Stimulated activated naive B cell treated with anti-CD40 and anti-IgM and Interleukin-4, amounts not matched to agents 10 μg/mL and 1 μg/mL and 100 μg/mL, for 72 hours (primary cell): ENCODE data around the gene ISOC2.

Experiments
- ATAC-seq, 2 donors: fragments of 150-1000 bp; cut with Tn5 transposase; replicated peaks; 2 replicates each; pipeline ENCODE4 v1.10.0; 2021; ENCODE audit warnings: moderate library complexity in 1 of 2
- DNase-seq: peaks from one replicate; pipeline ENCODE4 v3.0.0; 2021
- H3K27ac Mint-ChIP-seq: one replicate; pipeline ENCODE4 v1.8.0; 2022; ENCODE audit warnings: mild to moderate bottlenecking, mixed read lengths
- H3K27me3 Mint-ChIP-seq, 2 donors: one replicate each; pipeline ENCODE4 v1.8.0; 2022; ENCODE audit warnings: mixed read lengths in 2 of 2
- H3K36me3 Mint-ChIP-seq, 2 donors: one replicate each; pipeline ENCODE4 v1.8.0; 2022; ENCODE audit warnings: mixed read lengths in 2 of 2, mild to moderate bottlenecking in 1 of 2
- H3K4me1 Mint-ChIP-seq, 2 donors: one replicate each; pipeline ENCODE4 v1.8.0; 2022; ENCODE audit warnings: mixed read lengths in 2 of 2, mild to moderate bottlenecking in 1 of 2
- H3K4me3 Mint-ChIP-seq, 2 donors: one replicate each; pipeline ENCODE4 v1.8.0; 2022; ENCODE audit warnings: mild to moderate bottlenecking in 2 of 2, mixed read lengths in 2 of 2, moderate library complexity in 1 of 2
- H3K9me3 Mint-ChIP-seq, 2 donors: one replicate each; pipeline ENCODE4 v1.8.0; 2022; ENCODE audit warnings: mixed read lengths in 2 of 2, mild to moderate bottlenecking in 1 of 2

The ISOC2 gene

DNA sequence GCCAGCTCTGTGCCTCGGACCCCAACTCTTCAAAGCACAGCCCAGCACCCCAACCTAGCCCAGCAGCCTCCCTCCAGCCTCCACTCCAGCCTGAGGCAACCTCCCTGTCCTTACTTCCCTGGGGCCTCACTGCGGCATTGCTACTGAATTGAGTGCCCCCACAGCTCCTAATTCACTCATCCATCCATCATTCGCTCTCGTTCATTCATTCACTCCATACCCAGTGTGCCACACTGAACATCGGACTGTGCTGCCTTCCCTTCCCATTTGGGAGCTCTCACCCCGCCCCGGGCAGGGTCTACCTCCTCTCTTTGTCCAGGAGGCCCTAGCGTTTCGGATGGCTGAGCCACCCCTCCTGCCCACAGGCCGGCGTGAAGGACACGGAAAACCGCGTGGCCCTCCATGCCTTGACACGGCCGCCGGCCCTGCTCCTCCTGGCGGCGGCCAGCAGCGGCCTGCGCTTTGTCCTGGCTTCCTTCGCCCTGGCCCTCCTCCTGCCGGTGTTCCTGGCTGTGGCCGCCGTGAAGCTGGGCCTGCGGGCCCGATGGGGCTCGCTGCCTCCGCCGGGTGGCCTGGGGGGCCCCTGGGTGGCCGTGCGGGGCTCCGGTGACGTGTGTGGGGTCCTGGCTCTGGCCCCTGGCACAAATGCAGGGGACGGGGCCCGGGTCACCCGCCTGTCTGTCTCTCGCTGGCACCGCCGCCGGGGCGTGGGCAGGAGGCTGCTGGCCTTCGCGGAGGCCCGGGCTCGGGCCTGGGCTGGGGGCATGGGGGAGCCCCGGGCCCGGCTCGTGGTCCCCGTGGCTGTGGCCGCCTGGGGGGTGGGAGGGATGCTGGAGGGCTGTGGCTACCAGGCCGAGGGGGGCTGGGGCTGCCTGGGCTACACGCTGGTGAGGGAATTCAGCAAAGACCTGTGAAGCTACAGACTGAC lies 24.9 kb upstream of the ISOC2 start:
- no peak for DNase-seq
- Mint-ChIP-seq H3K4me3 (peak overlapping the region; percentile 74 to 87), H3K9me3 (no peaks in the 10 kb centered on the region), H3K36me3 (peaks cover 3 to 4% of the 10 kb centered on the region in 2 donors), H3K4me1 (peaks cover 15 to 37% of the 10 kb centered on the region in 2 donors), H3K27me3 (peaks cover 0 to 6% of the 10 kb centered on the region in 2 donors), H3K27ac (peak overlapping the region; percentile 82)
- ATAC-seq: no peak

DNA sequence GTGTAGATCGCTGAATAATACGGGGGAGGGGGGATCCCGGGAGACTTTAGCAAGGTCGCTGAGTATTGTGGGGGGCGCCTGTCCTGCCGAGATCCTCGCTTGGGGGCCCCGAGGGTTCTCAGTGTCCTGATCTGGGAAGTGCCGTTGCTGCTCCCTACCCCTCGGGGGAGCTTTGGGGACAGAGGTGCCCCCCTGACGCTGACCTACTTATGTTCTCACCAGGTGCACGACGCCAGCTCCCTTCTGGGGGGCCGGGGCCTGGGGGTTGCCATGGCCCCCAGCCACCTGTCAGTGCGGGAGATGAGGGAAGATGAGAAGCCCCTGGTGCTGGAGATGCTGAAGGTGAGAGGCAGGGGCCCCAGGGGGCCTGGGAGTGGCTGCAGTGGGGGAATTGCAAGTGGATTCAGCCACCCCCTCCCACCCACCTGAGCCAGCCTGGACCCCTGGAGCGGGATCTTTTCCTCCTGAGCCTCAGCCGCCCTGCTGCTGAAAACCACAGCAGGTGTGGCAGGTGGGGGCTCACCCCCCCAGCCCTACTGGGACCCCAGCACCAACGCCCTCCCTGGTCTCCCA lies 24.1 kb upstream of the ISOC2 start:
- H3K27ac Mint-ChIP-seq: peak overlapping the region; percentile 89
- H3K27me3 Mint-ChIP-seq: peaks cover 0 to 4% of the 10 kb centered on the region in 2 donors
- ATAC-seq (peak in 1 of 2 donors; percentile 9), DNase-seq (no peak)
- H3K4me1 Mint-ChIP-seq: peaks cover 15 to 37% of the 10 kb centered on the region in 2 donors
- no peaks in the 10 kb centered on the region for H3K9me3 Mint-ChIP-seq
- H3K36me3 Mint-ChIP-seq: peaks cover 3 to 7% of the 10 kb centered on the region in 2 donors
- H3K4me3 Mint-ChIP-seq: peak overlapping the region; percentile 74 to 87

DNA sequence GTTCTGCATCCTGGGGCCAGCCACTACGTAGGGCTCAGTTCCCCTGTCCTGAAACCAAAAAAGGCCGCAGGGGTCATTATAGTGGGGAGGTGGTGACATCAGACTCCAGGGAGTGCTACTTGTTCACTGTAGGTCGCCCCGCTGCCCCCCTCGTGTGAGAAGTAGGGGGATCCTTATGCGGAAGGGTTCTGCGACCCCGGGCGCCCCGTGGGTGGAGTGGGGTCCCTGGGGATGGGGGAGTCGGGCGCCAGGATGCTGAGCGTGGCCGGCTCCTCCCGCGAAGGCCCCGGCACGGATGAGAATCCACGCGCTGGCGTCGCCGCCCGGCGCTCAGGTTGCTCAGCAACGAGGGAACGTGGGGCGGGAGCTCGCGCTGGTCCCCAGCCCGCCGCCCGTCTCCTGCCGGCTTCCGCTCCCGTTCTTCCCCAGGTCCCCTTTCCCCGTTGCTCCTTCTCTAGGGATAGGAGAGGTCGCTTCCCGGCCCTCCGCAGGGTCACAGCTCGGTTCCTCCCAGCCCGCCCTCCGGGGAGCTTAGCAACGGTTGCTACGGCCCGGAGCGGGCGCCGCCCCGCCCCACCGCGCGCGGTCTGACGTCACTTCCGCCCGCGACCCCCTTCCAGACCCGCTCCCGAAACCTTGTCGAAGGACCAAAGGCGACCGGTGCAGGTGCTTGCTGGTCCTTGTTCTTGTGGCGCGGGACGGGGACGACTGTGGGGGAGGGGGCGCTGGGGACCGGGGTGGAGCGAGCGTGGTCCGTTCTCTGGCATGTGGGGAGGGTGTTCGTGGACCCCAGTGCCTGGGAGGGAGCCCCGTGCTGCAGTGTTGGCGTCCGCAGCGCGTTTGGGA lies 23.4 kb upstream of the ISOC2 start, which contains the start of gene NAT14:
TSS of gene NAT14 (plus strand) at position 596 of the 846 bp plus-strand sequence. CDS start 521 bp downstream, outside the sequence.
- H3K36me3 Mint-ChIP-seq: peaks cover 5 to 10% of the 10 kb centered on the region in 2 donors
- H3K27ac Mint-ChIP-seq: peak within 1 kb of the TSS; percentile 89
- peak within 1 kb of the TSS; percentile 74 to 87 for H3K4me3 Mint-ChIP-seq
- peaks cover 16 to 39% of the 10 kb centered on the region in 2 donors for H3K4me1 Mint-ChIP-seq
- ATAC-seq (peak; percentile 82 to 87), DNase-seq (peak; percentile 57)
- H3K9me3 Mint-ChIP-seq: no peaks in the 10 kb centered on the region
- H3K27me3 Mint-ChIP-seq: no peaks in the 10 kb centered on the region

DNA sequence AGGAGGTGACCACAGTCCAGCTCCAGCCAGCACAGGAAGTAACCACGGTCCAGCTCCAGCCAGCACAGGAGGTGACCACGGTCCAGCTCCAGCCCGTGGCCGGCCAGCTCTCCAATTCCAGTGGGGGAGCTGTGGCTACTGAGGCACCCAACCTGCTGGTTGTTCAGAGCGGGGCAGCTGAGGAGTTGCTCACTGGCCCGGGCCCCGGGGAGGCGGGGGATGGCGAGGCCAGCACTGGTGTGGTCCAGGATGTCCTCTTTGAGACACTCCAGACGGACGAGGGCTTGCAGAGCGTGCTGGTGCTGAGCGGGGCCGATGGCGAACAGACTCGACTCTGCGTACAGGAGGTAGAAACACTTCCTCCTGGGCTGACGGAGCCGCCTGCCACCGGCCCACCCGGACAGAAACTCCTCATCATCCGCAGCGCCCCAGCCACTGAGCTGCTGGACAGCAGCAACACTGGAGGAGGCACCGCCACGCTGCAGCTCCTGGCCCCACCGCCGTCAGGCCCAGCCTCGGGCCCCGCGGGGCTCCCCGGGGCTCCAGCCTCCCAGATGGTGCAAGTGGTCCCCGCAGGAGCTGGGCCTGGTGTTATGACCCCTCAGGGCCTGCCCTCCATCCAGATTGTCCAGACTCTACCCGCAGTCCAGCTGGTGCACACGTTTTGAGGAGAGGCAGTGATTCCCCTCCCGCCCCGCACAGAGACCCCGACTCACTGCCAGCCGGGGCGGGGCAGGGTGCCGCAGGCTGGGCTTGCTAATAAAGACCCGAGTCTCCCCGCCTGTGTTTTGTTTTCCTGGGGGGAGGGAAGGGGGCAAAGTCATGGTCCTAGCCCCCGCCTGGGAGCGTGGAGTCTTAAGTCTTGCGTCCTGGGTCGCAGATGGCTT lies 22.5 kb upstream of the ISOC2 start:
- H3K9me3 Mint-ChIP-seq: no peaks in the 10 kb centered on the region
- peaks cover 9 to 17% of the 10 kb centered on the region in 2 donors for H3K36me3 Mint-ChIP-seq
- no peaks in the 10 kb centered on the region for H3K27me3 Mint-ChIP-seq
- peak overlapping the region; percentile 84 for H3K27ac Mint-ChIP-seq
- peak overlapping the region; percentile 74 to 87 for H3K4me3 Mint-ChIP-seq
- DNase-seq: no peak
- ATAC-seq: no peak
- H3K4me1 Mint-ChIP-seq: peaks cover 22 to 48% of the 10 kb centered on the region in 2 donors

DNA sequence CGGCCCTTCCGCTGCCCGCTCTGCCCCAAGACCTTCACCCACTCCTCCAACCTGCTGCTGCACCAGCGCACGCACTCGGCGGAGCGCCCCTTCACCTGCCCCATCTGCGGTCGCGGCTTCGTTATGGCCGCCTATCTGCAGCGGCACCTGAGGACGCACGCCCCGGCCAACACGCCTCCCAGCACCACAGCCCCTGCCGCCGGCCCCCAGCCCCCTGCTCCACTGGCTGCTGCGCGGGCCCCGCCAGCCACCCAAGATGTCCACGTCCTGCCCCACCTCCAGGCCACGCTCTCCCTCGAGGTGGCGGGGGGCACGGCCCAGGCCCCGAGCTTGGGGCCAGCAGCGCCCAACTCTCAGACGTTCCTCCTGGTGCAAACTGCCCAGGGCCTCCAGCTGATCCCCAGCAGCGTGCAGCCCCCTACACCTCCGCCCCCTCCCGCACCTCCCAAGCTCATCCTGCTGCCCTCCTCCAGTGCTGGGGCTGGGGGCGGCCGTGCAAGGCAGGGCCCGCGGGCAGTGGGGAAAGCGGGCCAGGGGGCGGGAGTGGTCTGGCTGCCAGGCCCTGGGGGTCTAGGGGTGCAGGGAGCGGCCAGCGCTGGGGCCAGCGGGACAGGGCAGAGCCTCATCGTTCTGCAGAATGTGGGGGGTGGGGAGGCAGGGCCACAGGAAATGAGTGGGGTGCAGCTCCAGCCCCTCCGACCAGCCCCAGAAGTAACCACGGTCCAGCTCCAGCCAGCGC lies 21.7 kb upstream of the ISOC2 start:
- ATAC-seq (no peak), DNase-seq (no peak)
- Mint-ChIP-seq H3K9me3 (no peaks in the 10 kb centered on the region), H3K27me3 (no peaks in the 10 kb centered on the region), H3K27ac (peak overlapping the region; percentile 31), H3K4me1 (peaks cover 28 to 51% of the 10 kb centered on the region in 2 donors), H3K36me3 (peaks cover 13 to 22% of the 10 kb centered on the region in 2 donors), H3K4me3 (peak overlapping the region in 1 of 2 donors; percentile 57)

DNA sequence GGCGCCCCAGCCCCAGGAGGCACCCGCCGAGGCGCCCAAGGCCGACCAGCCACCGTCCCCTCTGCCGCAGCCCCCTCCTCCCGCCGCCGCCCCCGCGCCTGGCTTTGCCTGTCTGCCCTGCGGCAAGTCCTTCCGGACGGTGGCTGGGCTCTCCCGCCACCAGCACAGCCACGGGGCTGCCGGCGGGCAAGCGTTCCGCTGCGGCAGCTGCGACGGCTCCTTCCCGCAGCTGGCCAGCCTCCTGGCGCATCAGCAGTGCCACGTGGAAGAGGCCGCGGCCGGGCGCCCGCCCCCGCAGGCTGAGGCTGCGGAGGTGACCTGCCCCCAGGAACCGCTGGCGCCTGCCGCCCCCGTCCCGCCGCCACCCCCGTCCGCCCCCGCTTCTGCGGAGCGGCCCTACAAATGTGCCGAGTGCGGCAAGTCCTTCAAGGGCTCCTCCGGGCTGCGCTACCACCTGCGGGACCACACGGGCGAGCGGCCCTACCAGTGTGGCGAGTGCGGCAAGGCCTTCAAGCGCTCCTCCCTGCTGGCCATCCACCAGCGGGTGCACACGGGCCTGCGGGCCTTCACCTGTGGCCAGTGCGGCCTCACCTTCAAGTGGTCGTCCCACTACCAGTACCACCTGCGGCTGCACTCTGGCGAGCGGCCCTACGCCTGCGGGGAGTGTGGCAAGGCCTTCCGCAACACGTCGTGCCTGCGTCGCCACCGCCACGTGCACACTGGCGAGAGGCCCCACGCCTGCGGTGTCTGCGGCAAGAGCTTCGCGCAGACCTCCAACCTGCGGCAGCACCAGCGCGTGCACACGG lies 20.9 kb upstream of the ISOC2 start:
- Mint-ChIP-seq H3K27me3 (no peaks in the 10 kb centered on the region), H3K9me3 (no peaks in the 10 kb centered on the region), H3K4me1 (peaks cover 27 to 49% of the 10 kb centered on the region in 2 donors), H3K4me3 (no peak overlapping the region), H3K27ac (no peak overlapping the region), H3K36me3 (peaks cover 16 to 27% of the 10 kb centered on the region in 2 donors)
- no peak for ATAC-seq
- no peak for DNase-seq

DNA sequence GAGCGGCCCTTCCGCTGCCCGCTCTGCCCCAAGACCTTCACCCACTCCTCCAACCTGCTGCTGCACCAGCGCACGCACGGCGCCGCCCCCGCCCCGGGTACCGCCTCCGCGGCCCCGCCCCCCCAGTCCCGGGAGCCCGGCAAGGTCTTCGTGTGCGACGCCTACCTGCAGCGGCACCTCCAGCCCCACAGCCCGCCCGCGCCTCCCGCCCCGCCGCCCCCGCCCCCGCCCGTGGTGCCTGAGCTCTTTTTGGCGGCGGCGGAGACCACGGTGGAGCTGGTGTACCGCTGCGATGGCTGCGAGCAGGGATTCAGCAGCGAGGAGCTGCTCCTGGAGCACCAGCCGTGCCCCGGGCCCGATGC lies 20.3 kb upstream of the ISOC2 start:
- ATAC-seq (no peak), DNase-seq (no peak)
- no peak overlapping the region for H3K27ac Mint-ChIP-seq
- no peaks in the 10 kb centered on the region for H3K9me3 Mint-ChIP-seq
- no peak overlapping the region for H3K4me3 Mint-ChIP-seq
- peaks cover 27 to 48% of the 10 kb centered on the region in 2 donors for H3K4me1 Mint-ChIP-seq
- peaks cover 16 to 27% of the 10 kb centered on the region in 2 donors for H3K36me3 Mint-ChIP-seq
- H3K27me3 Mint-ChIP-seq: no peaks in the 10 kb centered on the region

DNA sequence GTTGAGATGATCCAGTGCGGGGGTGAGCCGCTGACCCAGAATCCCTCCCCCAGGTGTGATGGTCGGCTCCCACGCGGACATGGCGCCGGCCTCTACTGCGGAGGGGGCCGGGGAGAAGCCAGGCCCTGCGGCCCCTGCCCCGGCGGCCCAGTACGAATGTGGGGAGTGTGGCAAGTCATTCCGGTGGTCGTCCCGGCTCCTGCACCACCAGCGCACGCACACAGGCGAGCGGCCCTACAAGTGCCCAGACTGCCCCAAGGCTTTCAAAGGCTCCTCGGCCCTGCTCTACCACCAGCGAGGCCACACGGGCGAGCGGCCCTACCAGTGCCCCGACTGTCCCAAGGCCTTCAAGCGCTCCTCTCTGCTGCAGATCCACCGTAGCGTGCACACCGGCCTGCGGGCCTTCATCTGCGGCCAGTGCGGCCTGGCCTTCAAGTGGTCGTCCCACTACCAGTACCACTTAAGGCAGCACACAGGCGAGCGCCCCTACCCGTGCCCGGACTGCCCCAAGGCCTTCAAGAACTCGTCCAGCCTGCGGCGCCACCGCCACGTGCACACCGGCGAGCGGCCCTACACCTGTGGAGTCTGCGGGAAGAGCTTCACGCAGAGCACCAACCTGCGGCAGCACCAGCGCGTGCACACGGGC lies 19.8 kb upstream of the ISOC2 start:
- Mint-ChIP-seq H3K36me3 (peaks cover 16 to 27% of the 10 kb centered on the region in 2 donors), H3K4me3 (no peak overlapping the region), H3K9me3 (no peaks in the 10 kb centered on the region), H3K4me1 (peaks cover 27 to 47% of the 10 kb centered on the region in 2 donors), H3K27ac (no peak overlapping the region), H3K27me3 (no peaks in the 10 kb centered on the region)
- DNase-seq (no peak), ATAC-seq (no peak)

DNA sequence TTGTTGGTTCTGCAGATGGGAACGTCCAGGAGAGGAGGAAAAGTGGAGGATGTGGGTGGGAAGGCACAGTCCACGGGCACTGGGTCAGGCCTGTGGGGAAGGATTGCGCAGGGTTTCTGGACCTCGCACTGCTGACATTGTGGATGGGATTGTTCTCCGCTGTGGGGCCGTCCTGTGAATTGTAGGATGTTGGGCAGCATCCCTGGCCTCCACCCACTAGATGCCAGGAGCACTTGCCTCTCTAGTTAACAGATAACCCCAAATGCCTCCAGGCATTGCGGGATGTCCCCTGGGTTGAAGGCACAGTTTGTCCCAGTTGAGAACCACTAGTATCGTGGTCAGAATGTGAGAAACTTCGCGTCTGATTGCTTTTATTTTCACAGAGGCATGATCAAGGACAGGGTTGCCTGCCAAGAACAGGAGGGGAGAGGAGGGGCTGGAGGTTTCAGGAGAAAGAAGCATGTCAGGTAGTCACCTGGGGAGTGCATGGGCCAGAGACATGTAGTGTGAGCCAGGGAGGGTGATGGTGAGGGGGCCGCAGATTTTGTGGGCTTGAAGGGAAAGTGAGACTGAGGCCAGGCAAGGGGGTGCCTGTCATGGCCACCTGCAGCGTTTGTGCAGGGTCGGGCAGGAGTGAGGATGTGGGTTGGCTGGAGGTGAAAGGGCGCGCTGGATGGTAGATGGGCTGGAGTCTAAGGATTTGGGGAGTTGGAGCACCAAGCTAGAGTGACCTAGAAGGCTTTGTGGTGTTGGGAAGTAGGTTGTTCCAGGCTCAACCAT lies 18.2 kb upstream of the ISOC2 start:
- Mint-ChIP-seq H3K9me3 (no peaks in the 10 kb centered on the region), H3K27me3 (no peaks in the 10 kb centered on the region), H3K4me1 (peaks cover 23 to 45% of the 10 kb centered on the region in 2 donors), H3K4me3 (no peak overlapping the region), H3K36me3 (peaks cover 16 to 22% of the 10 kb centered on the region in 2 donors), H3K27ac (no peak overlapping the region)
- ATAC-seq (no peak), DNase-seq (no peak)

DNA sequence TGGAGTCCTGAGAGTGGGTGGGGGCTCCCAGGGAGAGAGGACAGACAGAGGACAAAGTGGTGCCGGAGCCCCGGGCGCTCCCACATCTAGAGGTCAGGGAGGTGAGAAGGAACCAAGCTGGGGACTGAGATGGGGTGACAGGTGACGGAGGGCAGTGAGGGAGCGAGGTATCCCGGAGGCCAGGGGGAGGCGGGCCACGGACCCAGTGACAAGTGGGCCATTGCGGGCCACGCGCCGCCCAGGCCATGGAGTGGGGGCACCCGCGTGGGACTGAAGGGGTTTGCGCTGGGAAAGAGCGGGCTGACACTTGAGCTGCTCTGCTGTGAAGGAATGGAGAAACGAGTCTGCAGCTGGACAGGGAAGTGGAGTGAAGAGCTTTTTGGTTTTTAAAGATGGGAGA lies 17.6 kb upstream of the ISOC2 start:
- H3K4me1 Mint-ChIP-seq: peaks cover 21 to 40% of the 10 kb centered on the region in 2 donors
- H3K27ac Mint-ChIP-seq: no peak overlapping the region
- peaks cover 16 to 22% of the 10 kb centered on the region in 2 donors for H3K36me3 Mint-ChIP-seq

DNA sequence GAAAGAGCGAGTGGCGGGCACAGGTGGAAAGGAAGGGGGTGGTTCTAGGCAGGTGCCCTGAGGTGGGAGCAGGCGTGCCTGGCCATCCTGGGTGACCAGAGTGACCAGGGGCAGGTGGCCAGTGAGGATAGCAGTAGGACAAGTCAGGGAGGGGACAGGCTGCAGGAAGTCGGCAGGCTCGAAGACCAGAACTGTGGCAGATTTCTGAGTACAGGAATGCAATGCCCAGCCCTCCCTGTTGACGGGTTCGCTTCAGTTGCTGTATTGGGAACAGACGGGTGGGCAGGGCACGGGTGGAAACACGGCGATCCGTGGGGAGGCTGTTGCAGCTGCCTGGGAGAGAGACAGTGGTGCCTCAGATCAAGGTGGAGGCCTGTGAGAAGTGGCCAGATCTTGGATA lies 16.9 kb upstream of the ISOC2 start:
- Mint-ChIP-seq H3K4me1 (peaks cover 21 to 40% of the 10 kb centered on the region in 2 donors), H3K36me3 (peaks cover 16 to 22% of the 10 kb centered on the region in 2 donors), H3K27ac (no peak overlapping the region), H3K4me3 (peak overlapping the region; percentile 93), H3K9me3 (no peaks in the 10 kb centered on the region), H3K27me3 (no peaks in the 10 kb centered on the region)
- ATAC-seq (no peak), DNase-seq (no peak)

More for the DNA sequence above, 17.6 kb upstream of the ISOC2 start:
- no peak for ATAC-seq
- Mint-ChIP-seq H3K9me3 (no peaks in the 10 kb centered on the region), H3K27me3 (no peaks in the 10 kb centered on the region), H3K4me3 (no peak overlapping the region)
- DNase-seq: no peak
